Endothelial cell of umbilical vein (primary cell): Measurements from ENCODE around the gene UFSP2.

Experiments
- CTCF ChIP-seq, 2 donors: IDR thresholded peaks; 1 replicate in 1 of 2; 2 replicates in 1 of 2; pipeline ENCODE4 v1.5.1; 2011; ENCODE audit warnings: low read length in 2 of 2, mild to moderate bottlenecking in 2 of 2, moderate library complexity in 2 of 2, control low read depth in 1 of 2, inconsistent platforms in 1 of 2, low read depth in 1 of 2; ENCODE audit not compliant: insufficient read depth in 1 of 2; ENCODE audit errors: extremely low read depth in 1 of 2
- EZH2 ChIP-seq: IDR thresholded peaks from 2 replicates; pipeline ENCODE4 v1.6.1; 2012; ENCODE audit warnings: borderline replicate concordance, low read depth, mild to moderate bottlenecking, moderate library complexity, low read length, inconsistent platforms; ENCODE audit not compliant: severe bottlenecking
- GATA2 ChIP-seq: IDR thresholded peaks from 2 replicates; pipeline ENCODE4 v1.7.0; 2011; ENCODE audit warnings: low read depth, mild to moderate bottlenecking, moderate library complexity, mixed read lengths, low read length; ENCODE audit not compliant: insufficient read length, insufficient read depth
- JUN ChIP-seq: IDR thresholded peaks from 2 replicates; pipeline ENCODE4 v1.6.1; 2011; ENCODE audit warnings: borderline replicate concordance, low read depth; ENCODE audit not compliant: insufficient read length, insufficient read depth
- MAX ChIP-seq: IDR thresholded peaks from 2 replicates; pipeline ENCODE4 v1.6.1; 2011; ENCODE audit not compliant: insufficient read depth, insufficient read length
- MYC ChIP-seq: IDR thresholded peaks from one replicate; pipeline ENCODE4 v1.6.1; 2011; ENCODE audit warnings: mild to moderate bottlenecking, low read depth, low read length
- POLR2A ChIP-seq: IDR thresholded peaks from 2 replicates; pipeline ENCODE4 v1.6.1; 2012; ENCODE audit warnings: low read depth, mild to moderate bottlenecking, control low read depth, low read length
- POLR2AphosphoS5 ChIP-seq: IDR thresholded peaks from 2 replicates; pipeline ENCODE4 v1.6.1; 2012; ENCODE audit warnings: low read depth, mild to moderate bottlenecking, control low read depth, low read length, moderate library complexity; ENCODE audit not compliant: insufficient read depth

GRCh38 chr4:185456131-185456530 is 30.4 kb upstream of the UFSP2 start:
- no peak for TF ChIP-seq MYC
- TF ChIP-seq POLR2AphosphoS5 = no peak
- no peak for TF ChIP-seq CTCF (IDR thresholded peaks at IDR 0.05; ENCODE audit: extremely low read depth in 1 of 2, insufficient read depth in 1 of 2, low read depth in 1 of 2, low read length in 2 of 2)
- TF ChIP-seq MAX = no peak
- no peak for TF ChIP-seq EZH2
- TF ChIP-seq POLR2A = no peak
- TF ChIP-seq JUN = no peak
- no peak for TF ChIP-seq GATA2
